Measurements from ENCODE around the gene CEP44.
A peak's percentile ranks its signal among the peaks of the same experiment; 100 is the strongest.
"Not testable (repeated sequence)": the region's sequence is repeated elsewhere in the genome, so short reads cannot be mapped to it uniquely, and the experiment has no call there.

CEP44 gene

DNA sequence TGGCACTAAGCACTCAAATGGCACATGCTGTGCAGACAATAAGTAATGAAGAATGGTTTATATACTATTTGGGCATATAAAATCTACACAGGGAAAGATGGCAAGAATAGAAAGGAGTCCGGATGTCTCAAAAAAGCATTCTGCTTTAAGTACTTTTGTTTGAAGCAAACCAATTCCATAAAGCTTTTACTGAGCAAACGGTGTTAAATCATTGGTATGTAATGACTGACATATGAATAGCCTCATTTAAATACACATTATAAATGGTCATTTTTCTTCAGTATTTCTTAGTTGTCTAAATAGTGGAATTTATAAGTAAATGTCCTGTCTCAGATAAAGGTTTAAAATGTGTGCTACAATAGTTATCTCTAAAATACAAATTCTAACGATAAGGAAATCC lies 6.3 kb upstream of the CEP44 start:
- FAIRE-seq: no peak
- no peak for DNase-seq (ENCODE audit: extremely low spot score, insufficient read length, low read depth)

DNA sequence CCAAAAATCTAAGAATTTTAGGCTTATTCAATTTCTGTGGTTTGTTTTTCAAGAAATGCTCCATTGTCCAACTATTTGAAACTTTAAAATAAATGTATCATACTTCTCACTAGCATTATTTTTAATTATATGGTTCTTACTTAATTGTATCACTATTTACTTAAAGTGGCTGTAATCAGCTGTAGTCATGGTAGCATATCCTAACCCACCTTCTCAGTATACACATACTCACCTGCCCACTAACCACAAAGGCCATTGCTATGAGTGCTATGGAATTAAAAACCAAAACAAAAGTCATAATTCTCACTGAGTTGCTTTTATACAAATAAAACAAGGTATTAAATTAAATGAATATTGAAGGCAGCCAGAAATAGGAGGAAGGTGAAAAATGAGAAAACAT lies 5.2 kb upstream of the CEP44 start:
- no peak for FAIRE-seq
- no peak for DNase-seq (ENCODE audit: extremely low spot score, insufficient read length, low read depth)

GRCh38 chr4:174279433-174280155 lies 4.1 kb upstream of the CEP44 start:
- FAIRE-seq (peak; percentile 31), DNase-seq (ENCODE audit: extremely low spot score, insufficient read length, low read depth) (no peak)

- FAIRE-seq: no peak
- DNase-seq (ENCODE audit: extremely low spot score, insufficient read length, low read depth): no peak
Observed at GRCh38 chr4:174281182-174281737, 2.5 kb upstream of the CEP44 start.

GRCh38 chr4:174281901-174282300 lies 1.8 kb upstream of the CEP44 start:
- FAIRE-seq (peak; percentile 31), DNase-seq (ENCODE audit: extremely low spot score, insufficient read length, low read depth) (no peak)

DNA sequence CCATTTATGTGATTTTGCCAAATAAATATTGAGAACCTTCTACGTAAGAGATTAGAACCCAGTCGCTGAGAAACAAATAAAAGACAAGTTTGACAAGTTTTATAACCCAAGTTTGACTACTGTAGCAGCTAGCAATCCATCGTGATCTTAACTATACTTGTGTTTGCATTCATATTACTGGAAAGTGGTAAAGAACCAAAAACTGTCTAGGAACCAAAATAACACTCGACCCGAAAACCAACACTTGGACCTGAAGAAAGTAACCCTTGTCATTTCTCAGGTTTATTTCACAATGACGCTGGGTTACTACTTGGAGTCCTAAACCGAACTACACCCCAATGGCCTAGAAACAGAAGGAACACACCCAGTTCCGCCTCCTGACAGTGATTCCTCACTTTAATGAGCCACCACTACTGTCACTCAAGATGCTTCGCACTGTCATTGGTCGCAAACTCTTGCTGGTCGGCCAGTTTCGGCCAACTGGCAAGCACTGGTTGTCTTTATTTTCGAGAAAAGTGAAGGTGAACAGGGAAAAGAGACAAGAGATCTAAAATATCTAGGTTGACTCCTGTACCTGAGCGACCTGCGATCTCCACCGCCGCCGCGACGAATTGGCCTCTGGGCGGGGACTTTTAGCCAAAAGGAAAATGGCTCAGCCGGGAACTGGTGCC lies 740 bp upstream of the CEP44 start:
- peak; percentile 99 for FAIRE-seq
- DNase-seq (ENCODE audit: extremely low spot score, insufficient read length, low read depth): peak; percentile 72

DNA sequence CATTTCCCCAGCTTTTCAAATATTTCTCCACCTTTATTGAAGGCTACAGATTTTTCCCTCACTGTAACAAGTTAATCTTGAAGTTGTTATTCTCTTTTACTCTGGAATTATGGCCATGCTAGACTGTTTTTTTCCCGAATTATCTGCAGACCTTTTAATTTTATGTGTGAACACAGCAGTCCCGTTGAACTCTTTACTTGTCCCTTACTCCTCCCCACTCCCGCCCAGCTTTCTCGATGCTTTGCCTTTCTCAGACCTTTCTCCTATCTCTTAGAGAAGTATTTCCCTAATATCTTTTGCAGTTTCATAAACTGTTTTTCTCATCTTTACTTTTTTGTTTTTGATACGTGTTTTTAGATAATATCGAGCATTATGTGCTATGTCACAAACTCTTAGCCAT lies 776 bp downstream of the CEP44 start:
- no peak for DNase-seq (ENCODE audit: extremely low spot score, insufficient read length, low read depth)
- no peak for FAIRE-seq

DNA sequence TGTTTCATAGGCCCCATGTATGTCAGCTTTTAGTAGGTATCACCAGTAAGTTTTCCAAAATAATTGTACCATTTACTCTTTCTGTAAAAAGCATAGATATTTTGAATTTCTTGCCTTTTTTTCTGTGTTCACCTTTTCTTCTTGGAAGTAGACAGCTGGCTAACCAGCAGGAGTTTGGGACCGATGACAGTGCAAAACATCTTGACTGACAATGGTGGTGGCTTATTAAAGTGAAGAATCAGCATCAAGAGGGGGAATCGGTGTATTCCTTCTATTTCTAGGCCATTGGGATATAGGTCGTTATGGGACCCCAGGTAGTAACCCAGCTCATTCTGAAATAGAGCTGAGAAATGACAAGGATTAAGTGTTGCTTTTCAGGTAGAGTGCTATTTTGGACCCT lies 3.2 kb downstream of the CEP44 start:
- FAIRE-seq (no peak), DNase-seq (ENCODE audit: extremely low spot score, insufficient read length, low read depth) (no peak)

GRCh38 chr4:174292473-174292872 lies 8.8 kb downstream of the CEP44 start:
- no peak for FAIRE-seq
- no peak for DNase-seq (ENCODE audit: extremely low spot score, insufficient read length, low read depth)

- not testable (repeated sequence) for DNase-seq (ENCODE audit: extremely low spot score, insufficient read length, low read depth); FAIRE-seq
Observed at GRCh38 chr4:174294641-174295040, 10.9 kb downstream of the CEP44 start.

GRCh38 chr4:174295142-174295541 lies 11.4 kb downstream of the CEP44 start:
- not testable (repeated sequence) for DNase-seq (ENCODE audit: extremely low spot score, insufficient read length, low read depth); FAIRE-seq

DNA sequence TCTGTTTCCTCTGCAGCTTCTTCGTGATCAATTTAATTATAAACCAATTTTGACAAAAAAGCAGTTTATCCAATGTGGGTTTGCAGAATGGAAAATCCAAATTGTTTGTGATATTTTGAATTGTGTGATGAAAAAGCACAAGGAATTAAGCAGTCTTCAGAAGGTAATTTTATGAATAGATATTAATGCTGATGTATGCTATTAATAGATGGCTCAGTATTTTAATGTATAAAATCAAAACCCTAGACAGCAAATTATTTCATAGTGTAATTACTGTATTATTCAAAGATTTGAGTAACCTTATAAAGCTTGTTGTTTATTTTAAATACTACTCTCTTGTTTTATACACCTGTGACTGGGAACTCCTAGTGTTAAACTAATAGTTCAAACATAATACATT lies 20.0 kb downstream of the CEP44 start:
- FAIRE-seq (no peak), DNase-seq (ENCODE audit: extremely low spot score, insufficient read length, low read depth) (no peak)

DNA sequence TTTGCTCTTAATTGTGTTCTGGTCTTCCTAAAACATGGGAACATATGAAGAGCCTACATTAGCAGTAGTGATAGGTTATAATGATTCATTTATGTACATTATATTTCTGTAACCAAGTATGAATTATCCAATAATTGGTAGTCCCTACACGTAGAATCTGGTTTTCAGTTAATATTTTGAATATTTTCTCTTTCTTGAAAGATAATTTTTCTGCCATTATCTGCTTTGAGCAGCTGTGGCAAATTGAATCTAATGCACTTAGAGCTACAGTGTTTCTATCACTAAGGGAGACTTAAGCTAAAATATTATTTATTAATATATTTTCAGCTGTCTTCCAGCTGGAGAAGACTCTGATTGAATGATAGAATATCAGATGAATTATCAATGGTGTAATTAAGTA lies 21.0 kb downstream of the CEP44 start:
- FAIRE-seq (no peak), DNase-seq (ENCODE audit: extremely low spot score, insufficient read length, low read depth) (no peak)

- FAIRE-seq (no peak), DNase-seq (ENCODE audit: extremely low spot score, insufficient read length, low read depth) (no peak)
Observed at GRCh38 chr4:174305961-174306360, 22.2 kb downstream of the CEP44 start.

DNA sequence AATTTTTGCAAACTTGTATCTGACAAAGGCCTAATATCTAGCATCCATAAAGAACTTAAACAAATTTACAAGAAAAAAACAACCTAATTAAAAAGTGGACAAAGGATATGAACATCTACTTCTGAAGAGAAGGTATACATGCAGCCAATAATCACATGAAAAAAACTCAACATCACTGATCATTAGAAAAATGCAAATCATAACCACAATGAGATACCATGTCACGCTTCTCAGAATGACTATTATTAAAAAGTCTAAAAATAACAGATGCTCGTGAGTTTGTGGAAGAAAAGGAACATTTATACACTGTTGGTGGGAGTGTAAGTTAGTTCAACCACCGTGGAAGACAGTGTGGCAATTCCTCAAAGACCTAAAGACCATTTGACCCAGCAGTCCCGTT lies 24.0 kb downstream of the CEP44 start:
- FAIRE-seq: no peak
- no peak for DNase-seq (ENCODE audit: extremely low spot score, insufficient read length, low read depth)

- no peak for FAIRE-seq
- DNase-seq (ENCODE audit: extremely low spot score, insufficient read length, low read depth): no peak
Observed at GRCh38 chr4:174312993-174313392, 29.3 kb downstream of the CEP44 start.

- peak; percentile 15 for FAIRE-seq
- no peak for DNase-seq (ENCODE audit: extremely low spot score, insufficient read length, low read depth)
Observed at GRCh38 chr4:174314274-174314673, 30.6 kb downstream of the CEP44 start.

GRCh38 chr4:174314770-174315169 lies 31.1 kb downstream of the CEP44 start:
- FAIRE-seq: no peak
- no peak for DNase-seq (ENCODE audit: extremely low spot score, insufficient read length, low read depth)

- DNase-seq (ENCODE audit: extremely low spot score, insufficient read length, low read depth) (no peak), FAIRE-seq (no peak)
Observed at GRCh38 chr4:174316546-174316945, 32.8 kb downstream of the CEP44 start.

DNA sequence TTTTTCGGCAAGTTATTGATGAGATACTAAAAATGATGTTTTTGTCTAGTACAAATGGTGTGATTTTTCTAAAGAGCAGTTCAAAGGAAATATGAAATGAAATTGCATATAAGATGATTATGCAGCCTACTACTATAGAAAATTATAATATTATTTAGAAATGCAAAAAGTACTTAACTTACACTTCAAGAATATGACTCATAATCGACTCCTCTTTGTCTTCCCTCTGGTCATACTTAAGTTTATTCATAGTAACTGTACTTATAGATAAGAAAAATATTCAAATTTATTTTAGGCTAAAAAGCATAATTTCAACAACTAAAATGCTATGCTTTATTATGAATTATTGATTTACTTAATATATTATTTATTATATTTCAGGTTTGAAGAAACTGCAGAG lies 33.2 kb downstream of the CEP44 start:
- FAIRE-seq (no peak), DNase-seq (ENCODE audit: extremely low spot score, insufficient read length, low read depth) (no peak)

DNA sequence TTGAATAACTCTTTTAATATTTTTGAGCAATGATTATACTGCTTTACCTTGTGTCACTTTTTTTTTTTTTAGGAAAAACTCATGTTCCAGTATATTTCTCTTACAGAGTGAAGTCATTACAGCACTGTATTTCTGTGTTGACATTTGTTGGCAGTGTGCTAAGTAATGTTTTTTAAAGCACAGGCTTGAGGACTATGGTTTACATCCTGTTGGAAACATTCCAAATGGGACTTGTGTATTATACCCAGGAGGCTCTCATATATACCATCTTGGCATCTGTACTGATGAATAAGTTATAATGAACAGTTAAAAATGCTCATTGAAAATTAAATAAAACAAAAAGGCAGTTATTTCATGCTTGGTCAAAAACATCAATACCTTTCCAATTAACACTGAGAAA lies 33.8 kb downstream of the CEP44 start:
- DNase-seq (ENCODE audit: extremely low spot score, insufficient read length, low read depth): no peak

More for the DNA sequence above, 33.8 kb downstream of the CEP44 start:
- FAIRE-seq: no peak
